GM12891 (cell line): ENCODE data around the gene HLA-DQB1.
"Not testable (repeated sequence)": the region's sequence is repeated elsewhere in the genome, so short reads cannot be mapped to it uniquely, and the experiment has no call there.

Experiments used
- DNase-seq: peaks from one replicate; pipeline ENCODE4 v3.0.0; 2011; ENCODE audit warnings: low spot score; ENCODE audit not compliant: insufficient read length
- FAIRE-seq: peaks from 2 replicates; lab custom pipeline; 2011; peaks lifted over from hg19 to GRCh38; lab: Jason Lieb, UNC
- PAX5 ChIP-seq: IDR thresholded peaks from 2 replicates; pipeline ENCODE4 v1.6.1; 2011; ENCODE audit warnings: low read length, moderate library complexity, mild to moderate bottlenecking; ENCODE audit not compliant: insufficient read depth, severe bottlenecking
- POLR2A ChIP-seq: IDR thresholded peaks from 2 replicates; pipeline ENCODE4 v1.6.1; 2011; ENCODE audit warnings: low read depth, low read length, control low read depth
- POLR2AphosphoS5 ChIP-seq: IDR thresholded peaks from 2 replicates; pipeline ENCODE4 v1.6.1; 2011; ENCODE audit warnings: low read depth, low read length, control low read depth
- POU2F2 ChIP-seq: IDR thresholded peaks from 2 replicates; pipeline ENCODE4 v1.6.1; 2011; ENCODE audit warnings: low read depth, mild to moderate bottlenecking, control low read depth, low read length, moderate library complexity
- SPI1 ChIP-seq: IDR thresholded peaks from 2 replicates; pipeline ENCODE4 v1.6.1; 2011; ENCODE audit warnings: low read depth, low read length, control low read depth
- TAF1 ChIP-seq: IDR thresholded peaks from 2 replicates; pipeline ENCODE4 v1.6.1; 2011; ENCODE audit warnings: low read depth, low read length, control low read depth

The HLA-DQB1 gene

DNA sequence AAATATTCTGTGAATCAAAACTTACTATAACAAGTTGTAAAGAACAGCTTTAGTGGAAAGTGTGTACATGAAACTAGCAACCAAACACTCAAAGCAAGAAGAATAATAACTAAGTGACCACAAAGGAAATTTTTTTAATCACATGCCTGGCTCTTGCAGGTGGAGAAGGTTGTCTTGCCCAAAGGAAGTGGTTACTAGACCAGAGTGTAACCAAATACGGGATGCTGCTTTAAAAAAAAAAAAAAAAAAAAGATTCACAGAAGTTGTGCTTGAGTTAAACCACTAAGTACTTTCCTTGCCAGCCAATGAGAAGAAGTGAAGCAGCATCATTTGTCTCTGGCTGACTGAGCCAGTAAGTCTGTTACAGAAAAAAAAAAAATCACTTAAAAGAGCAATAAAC lies 19.1 kb upstream of the HLA-DQB1 start:
- TF ChIP-seq PAX5 (peak; percentile 73), POLR2AphosphoS5 (no peak), POU2F2 (no peak), SPI1 (peak; percentile 46), TAF1 (no peak), POLR2A (no peak)
- no peak for DNase-seq
- FAIRE-seq: peak; percentile 89

DNA sequence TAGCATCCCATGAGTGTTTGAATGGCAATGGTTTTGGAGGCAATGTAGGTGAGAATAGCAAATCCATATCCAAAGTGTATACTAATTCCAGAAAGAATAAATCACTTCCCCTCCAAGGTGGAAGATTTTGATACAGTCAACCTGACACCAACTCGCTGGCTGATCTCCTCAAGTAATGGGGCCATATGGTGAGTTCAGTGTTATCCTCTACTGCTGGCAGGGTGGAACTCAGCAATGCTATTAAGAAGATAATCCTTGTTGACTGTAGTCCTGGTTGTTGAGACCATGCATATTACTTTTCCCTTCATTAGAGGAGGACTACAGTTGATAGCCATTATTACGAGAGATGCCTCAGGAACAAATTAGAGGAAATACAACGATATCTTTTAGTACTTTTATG lies 17.8 kb upstream of the HLA-DQB1 start:
- FAIRE-seq (peak; percentile 70), DNase-seq (no peak)
- no peak for TF ChIP-seq TAF1
- no peak for TF ChIP-seq PAX5

DNA sequence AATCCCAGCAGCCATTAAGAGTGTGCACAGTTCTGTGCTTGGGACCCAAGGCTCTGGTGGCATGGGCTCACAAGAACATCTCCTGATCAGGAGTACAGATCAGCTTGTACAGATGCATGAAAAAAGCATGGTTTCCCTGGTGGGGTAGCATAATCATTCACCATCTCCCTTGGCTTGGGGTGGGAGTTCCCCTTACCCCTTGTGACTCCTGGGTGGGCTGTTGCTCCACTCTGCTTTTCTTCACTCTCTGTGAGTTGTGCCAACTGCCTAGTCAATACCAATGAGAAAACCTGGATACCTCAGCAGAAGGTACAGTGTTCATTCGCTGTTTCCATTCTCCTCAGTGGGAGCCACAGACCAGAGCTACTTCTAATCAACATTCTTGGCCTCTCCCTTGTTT lies 13.6 kb upstream of the HLA-DQB1 start:
- TF ChIP-seq PAX5 (no peak), POLR2AphosphoS5 (no peak), TAF1 (no peak), POU2F2 (no peak), SPI1 (no peak), POLR2A (no peak)
- DNase-seq (no peak), FAIRE-seq (no peak)

DNA sequence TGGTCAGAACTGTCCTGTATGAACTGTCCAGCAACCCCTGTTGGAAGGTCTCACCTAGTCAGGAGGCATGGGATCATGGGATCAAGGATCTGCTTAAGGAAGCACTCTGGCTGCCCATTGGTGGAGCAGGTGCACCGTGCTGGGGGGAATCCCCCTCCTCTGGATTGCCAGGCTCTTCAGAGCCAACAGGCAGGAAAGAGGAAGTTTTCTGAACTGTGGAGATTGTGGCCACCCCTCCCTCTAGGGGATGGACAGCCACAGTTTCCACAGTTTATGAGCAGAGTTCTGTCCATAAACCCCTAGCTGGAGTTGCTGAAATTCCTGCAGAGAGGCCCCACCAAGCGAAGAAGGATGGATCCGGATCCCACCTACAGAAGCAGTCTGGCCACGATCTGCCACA lies 13.0 kb upstream of the HLA-DQB1 start:
- TF ChIP-seq PAX5 (no peak), POLR2AphosphoS5 (no peak), POU2F2 (no peak), POLR2A (no peak), TAF1 (no peak), SPI1 (no peak)
- DNase-seq: no peak
- FAIRE-seq: no peak

DNA sequence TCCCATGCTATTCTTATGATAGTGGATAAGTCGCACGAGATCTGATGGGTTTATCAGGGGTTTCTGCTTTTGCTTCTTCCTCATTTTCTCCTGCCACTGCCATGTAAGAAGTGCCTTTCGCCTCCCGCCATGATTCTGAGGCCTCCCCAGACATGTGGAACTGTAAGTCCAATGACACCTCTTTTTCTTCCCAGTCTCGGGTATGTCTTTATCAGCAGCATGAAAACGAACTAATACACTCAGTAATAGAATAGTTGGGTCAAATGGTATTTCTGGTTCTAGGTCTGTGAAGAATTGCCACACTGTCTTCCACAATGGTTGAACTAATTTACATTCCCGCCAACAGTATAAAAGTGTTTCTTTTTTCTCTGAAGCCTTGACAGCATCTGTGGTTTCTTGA lies 7.7 kb upstream of the HLA-DQB1 start:
- not testable (repeated sequence) for FAIRE-seq, DNase-seq

DNA sequence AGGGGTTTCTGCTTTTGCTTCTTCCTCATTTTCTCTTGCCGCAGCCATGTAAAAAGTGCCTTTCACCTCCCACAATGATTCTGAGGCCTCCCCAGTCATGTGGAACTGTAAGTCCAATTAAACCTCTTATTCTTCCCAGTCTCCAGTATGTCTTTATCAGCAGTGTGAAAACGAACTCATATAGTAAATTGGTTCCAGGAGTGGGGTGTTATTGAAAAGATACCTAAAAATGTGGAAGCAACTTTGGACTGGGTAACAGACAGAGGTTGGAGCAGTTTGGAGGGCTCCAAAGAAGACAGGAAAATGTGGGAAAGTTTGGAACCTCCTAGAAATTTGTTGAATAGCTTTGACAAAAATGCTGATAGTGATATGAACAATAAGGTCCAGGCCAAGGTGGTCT lies 5.5 kb upstream of the HLA-DQB1 start:
- not testable (repeated sequence) for FAIRE-seq, DNase-seq

DNA sequence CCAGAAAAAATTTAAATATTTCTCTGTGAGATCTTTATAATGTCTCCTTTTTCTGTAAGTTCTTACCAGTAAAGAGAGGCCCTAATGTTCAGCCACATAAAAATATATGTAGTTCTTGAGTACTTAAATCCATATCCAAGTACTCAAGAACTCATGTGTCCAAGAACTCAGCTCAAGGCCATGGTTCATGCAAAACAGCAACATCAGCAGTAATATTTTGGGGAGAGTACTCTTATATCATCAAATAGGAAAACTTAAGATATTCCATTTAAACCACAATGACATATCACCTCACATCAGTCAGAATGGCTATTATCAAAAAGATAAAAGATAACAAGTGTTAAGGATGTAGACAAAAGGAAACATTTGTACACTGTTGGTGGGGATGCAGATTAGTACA lies 3.4 kb upstream of the HLA-DQB1 start:
- FAIRE-seq: no peak
- TF ChIP-seq POLR2A (no peak), POLR2AphosphoS5 (no peak), POU2F2 (no peak), PAX5 (no peak), SPI1 (no peak), TAF1 (no peak)
- no peak for DNase-seq

DNA sequence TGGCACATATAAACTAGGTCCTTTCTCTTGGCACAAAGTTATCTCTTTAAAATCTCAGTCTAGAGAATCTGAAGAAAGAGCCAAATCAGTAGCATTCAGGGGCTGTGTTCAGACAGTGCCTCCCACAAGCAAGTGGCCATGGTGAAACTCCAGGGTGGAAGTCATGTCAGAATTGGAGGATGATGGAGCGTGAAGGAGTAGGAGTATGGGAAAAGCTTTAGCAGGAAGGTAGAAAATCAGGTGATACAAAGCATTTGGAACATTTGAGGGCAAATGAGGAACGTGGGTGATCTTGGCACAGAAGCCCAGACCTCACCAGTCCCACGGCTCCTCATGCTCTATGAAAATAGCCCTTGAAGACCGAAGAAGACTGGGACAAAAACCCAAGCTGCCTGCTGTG lies 2.8 kb upstream of the HLA-DQB1 start:
- FAIRE-seq: peak; percentile 5
- no peak for TF ChIP-seq POLR2AphosphoS5
- peak; percentile 36; the same call in 1 of the 2 replicates for TF ChIP-seq POLR2A
- TF ChIP-seq TAF1: no peak
- TF ChIP-seq SPI1: no peak
- DNase-seq: no peak

DNA sequence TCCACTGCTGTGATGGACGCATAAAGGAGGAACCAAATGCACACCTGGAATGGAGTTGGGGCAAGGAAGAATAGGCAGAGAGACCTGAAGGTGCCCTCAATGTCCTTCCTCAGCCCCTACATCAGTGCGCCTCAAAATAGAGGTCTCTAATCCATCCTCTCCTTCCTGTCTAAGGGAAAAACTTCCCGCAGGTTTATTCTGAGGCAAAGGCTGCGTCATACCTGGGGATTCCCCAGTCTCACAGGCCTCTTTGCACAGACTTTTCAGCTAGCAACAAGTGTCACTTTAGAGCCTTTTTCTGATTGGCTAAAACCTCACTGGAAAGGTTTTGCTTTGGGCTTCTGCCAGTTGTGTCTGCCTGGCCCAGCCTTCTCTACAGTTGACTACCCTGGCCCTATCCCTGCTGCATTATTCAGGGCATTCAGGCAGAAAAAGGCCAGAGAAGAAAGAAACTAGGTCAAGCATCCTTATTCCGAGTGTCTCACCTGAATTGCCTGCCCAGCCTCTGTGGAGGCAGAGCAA lies 1.8 kb upstream of the HLA-DQB1 start:
- DNase-seq: peak; percentile 36
- peak; percentile 94 for FAIRE-seq
- TF ChIP-seq TAF1 (0 out of 2 replicates have a peak, but pooled peaks have one; percentile 27), POU2F2 (0 out of 2 replicates have a peak, but pooled peaks have one; percentile 36), PAX5 (peak; percentile 80), POLR2AphosphoS5 (peak; percentile 74; the same call in 1 of the 2 replicates), SPI1 (no peak), POLR2A (peak; percentile 51)

DNA sequence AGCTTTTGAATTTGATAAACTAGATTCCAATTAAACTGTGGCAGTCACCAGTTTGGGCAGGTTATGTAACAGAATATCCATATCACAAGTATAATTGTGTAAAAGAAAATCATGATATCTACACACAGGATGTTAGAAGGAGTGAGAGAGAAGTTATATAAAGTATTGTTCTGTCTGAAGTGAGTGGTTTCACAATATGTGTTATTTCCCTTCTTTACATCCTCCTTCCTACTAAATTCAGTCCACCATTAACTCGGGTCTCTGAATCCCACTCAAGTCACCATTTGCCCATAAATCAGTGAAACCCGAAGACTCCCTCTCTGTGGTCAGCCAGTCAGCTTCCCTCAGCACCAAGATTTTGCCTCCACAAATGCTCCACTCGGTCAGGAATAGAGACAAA lies 796 bp downstream of the HLA-DQB1 start:
- TF ChIP-seq POLR2A (no peak; the same call in 1 of the 2 replicates), PAX5 (no peak), POLR2AphosphoS5 (no peak), TAF1 (no peak), POU2F2 (no peak), SPI1 (no peak)
- DNase-seq: no peak
- no peak for FAIRE-seq

DNA sequence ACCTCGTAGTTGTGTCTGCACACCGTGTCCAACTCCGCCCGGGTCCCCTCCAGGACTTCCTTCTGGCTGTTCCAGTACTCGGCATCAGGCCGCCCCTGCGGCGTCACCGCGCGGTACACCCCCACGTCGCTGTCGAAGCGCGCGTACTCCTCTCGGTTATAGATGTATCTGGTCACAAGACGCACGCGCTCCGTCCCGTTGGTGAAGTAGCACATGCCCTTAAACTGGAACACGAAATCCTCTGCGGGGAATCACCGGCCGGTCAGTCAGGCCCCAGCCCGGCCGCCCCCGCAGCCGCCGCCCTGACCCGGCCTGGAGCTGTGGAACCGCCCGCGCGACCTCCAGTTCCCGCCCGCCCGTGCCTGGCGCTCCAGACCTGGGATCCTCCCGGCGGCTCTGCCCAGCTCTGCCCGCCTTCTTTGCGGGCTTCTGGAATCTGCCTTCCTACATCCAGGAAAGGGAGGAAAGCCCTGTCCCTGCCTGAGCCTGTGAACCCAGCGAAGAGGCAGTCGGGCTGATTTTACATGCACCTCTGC lies 1.6 kb downstream of the HLA-DQB1 start:
- no peak for DNase-seq
- TF ChIP-seq PAX5 (no peak), POLR2A (peak; percentile 67), POU2F2 (no peak), TAF1 (no peak), SPI1 (no peak), POLR2AphosphoS5 (peak; percentile 70)
- peak; percentile 93 for FAIRE-seq
